Skin epidermis (tissue), 12 donors: ENCODE measurements around the gene SLC39A11.

Experiments used
- H3K27ac ChIP-seq, 21 experiments: fragments of 200-600 bp; sonication (generic) in 11 of 21; one replicate each; pipeline ENCODE4 v1.5.0; 2020; ENCODE audit warnings: mild to moderate bottlenecking in 3 of 21, inconsistent platforms in 2 of 21, moderate library complexity in 2 of 21
- H3K4me3 ChIP-seq, 7 experiments: fragments of 200-600 bp; sonication (generic) in 2 of 7; one replicate each; pipeline ENCODE4 v1.5.0; 2020; ENCODE audit warnings: inconsistent platforms in 2 of 7, mild to moderate bottlenecking in 2 of 7, moderate library complexity in 1 of 7

SLC39A11 gene

GRCh38 chr17:72751746-72752145, 340.7 kb downstream of the SLC39A11 start:
- Histone ChIP-seq H3K27ac (no peak overlapping the region), H3K4me3 (no peak overlapping the region)

- Histone ChIP-seq H3K27ac (no peak overlapping the region), H3K4me3 (no peak overlapping the region)
These were observed 343.3 kb downstream of the SLC39A11 start for GRCh38 chr17:72749119-72749572.

DNA sequence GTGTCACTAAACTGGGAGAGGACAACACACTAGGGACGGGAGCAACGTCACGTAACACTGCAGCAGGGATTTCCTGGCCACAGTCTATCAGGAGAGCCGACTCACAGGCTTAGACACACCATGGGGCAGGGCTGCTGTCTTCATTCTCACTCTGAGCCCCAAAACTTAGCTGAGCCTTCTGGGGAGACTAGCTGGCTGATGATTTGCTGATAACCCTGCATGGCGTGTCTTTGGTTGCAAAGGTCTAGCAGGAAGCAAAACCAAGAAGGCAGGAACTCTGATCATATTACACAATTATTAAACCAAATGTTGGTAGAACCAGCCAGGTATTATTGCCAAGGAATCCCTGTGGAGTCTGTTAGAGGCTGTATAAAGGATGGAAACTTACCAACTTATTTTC, 345.0 kb downstream of the SLC39A11 start:
- H3K4me3 ChIP-seq, result no peak overlapping the region
- H3K27ac ChIP-seq, result no peak overlapping the region

- Histone ChIP-seq H3K4me3 (no peak overlapping the region), H3K27ac (no peak overlapping the region)
These were observed 347.2 kb downstream of the SLC39A11 start for GRCh38 chr17:72745241-72745640.

GRCh38 chr17:72743037-72743467, 349.4 kb downstream of the SLC39A11 start:
- H3K4me3 ChIP-seq, result no peak overlapping the region
- no peak overlapping the region for H3K27ac ChIP-seq

DNA sequence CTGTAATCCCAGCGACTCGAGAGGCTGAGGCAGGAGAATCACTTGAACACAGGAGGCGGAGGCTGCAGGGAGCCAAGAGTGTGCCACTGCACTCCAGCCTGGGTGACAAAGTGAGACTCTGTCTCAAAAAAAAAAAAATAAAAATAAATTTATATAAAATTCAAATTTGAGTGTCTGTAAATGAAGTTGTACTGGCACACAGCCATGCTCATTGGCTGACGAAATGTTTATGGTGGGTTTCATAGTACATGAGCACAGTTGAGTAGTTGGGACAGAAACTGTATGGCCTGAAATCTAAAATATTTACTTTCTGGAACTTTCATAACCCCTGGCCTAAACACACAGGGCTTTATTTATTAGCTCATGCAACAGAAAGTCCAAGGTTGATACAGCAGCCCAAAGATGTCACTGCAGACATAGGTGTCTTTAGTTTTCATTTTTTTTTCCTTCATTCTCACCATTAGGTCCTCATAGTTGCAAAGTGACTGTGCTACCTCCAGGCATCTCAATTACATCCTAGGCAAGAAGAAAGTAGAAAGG, 355.3 kb downstream of the SLC39A11 start:
- Histone ChIP-seq H3K4me3 (no peak overlapping the region), H3K27ac (no peak overlapping the region)

DNA sequence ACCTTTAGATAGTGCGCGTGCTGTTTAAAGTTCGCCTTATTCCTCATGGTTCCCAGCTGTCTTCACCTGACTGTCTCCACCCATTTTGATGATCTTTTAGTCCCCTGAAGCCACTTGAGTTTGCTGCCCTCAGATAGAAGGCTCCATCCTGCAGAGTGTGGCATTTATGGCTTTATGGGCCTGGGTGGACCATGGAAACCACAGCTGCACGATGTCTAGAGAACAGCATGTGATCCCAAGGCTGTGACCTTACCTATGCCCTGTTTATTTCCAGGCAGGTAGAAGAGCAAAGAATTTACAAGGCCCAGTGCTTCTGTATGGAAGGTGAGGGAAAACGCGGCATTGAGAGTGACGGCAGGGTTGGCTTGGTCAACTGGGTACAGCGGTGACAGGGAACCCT, 356.9 kb downstream of the SLC39A11 start:
- Histone ChIP-seq H3K27ac (no peak overlapping the region), H3K4me3 (no peak overlapping the region)

DNA sequence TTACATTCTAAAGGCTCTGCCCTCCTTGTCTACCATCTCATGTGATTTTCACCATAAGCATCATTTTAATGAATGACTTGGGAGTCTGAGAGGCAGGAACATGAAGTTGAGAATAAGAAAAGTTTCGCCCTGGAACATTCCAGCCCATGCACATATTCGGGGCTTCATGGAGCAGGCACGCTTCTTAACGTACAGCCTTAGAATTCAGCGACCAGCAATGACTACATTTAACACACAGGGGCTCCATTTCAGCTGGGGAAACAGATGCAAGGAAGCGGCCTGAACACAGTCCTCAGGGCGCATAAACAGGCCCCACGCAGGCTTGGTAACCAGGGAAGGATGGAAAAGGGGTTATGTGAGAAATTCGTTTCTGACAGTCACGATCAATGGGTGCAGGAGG, 357.4 kb downstream of the SLC39A11 start:
- Histone ChIP-seq H3K4me3 (no peak overlapping the region), H3K27ac (no peak overlapping the region)

DNA sequence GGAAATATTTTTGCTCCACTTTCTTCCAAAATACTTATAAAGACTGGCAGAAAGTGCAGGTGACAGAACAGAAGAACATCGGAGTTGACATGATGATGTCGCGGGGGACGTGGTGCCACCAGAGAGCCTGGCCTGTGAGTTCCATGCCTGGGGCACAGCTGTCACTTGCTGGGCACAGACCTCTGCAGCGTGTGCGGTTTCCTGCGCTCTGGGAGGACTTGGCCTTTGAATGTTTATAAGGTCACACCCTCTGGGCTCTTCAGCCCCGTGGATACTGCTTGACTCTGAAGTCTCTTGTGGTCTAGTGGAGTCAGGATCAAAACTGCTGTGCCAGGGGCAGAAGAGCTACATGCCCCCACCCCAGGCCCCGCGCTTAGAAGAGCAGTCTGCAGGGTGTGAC, 357.9 kb downstream of the SLC39A11 start:
- H3K4me3 ChIP-seq, result no peak overlapping the region
- no peak overlapping the region for H3K27ac ChIP-seq

- no peak overlapping the region for H3K27ac ChIP-seq
These were observed 358.7 kb downstream of the SLC39A11 start for GRCh38 chr17:72733619-72734282.

DNA sequence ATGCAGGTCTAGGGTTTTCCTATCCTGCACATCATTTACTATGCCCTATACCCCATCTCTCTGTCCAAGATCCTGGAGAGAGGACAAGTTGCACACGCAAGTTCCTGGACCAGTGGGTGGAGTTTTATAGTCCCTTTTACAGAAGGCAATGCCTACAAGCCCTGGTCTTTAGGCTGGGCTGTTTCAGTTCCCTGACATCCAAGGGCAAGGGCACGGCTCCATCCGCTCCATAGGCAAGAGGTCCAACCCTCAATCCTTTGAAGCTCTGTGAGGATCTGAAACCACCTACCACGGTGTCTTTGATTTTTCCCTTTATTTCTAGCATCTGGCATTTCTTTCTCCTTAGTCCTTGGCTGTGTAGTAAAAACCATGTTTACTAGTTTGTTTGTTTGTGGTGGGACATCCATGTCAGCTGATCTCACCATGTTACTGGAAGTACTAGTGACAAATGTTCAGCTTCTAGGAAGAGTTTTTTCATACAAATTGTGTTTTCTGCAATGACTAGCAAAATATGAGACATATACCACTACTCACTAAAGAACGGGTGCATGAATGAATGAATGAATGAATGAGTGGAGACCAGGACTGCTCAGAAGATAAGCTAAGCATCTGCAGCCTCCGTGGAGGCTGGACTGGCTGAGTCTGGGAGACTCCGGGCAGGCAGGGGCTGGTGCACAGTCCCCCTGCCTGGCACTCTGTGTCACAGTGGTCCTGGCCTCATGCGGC, 359.4 kb downstream of the SLC39A11 start:
- Histone ChIP-seq H3K4me3 (no peak overlapping the region), H3K27ac (no peak overlapping the region)

More at GRCh38 chr17:72733619-72734282, 358.7 kb downstream of the SLC39A11 start:
- H3K4me3 ChIP-seq, result no peak overlapping the region

DNA sequence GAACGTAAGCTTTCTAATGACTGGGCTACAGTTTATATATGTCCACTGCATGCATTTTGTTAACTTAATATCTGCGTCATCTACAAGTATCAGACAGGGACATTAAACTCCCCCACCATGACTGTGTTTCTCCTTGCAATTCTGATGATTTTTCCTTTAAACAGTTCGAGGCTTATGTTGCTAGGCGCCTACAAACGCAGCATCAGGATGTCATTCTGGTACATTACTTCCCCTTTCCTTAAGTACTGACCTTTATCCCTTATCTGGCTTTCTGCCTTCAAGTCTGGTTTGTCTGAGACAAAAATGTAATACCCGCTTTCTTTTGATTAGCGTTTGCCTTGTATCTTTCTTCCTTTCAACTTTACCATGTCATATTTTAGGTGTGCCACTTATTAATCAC, 362.4 kb downstream of the SLC39A11 start:
- H3K4me3 ChIP-seq, result no peak overlapping the region
- H3K27ac ChIP-seq, result no peak overlapping the region

DNA sequence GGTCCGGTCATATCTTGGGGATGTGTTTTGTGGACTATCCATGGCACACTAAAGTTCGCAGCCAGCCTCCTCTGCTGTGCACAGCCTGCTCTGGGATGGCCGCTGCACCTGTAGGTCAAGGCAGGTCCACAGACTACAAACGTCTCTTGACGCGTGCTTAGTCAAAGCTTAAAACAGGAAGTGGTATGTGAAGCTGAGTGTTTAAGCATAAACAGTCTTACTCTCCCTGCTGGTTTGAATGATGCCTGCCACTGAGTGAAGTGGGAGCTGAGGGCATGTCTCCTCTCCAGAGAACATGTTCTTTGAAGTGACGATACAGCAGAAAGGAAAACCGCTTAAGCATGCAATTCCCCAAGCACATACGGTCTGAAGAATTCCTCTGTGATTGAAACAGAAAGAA, 365.6 kb downstream of the SLC39A11 start:
- Histone ChIP-seq H3K4me3 (no peak overlapping the region), H3K27ac (peak overlapping the region in 10 of 21 experiments; percentile 12 to 72 (median 38))

DNA sequence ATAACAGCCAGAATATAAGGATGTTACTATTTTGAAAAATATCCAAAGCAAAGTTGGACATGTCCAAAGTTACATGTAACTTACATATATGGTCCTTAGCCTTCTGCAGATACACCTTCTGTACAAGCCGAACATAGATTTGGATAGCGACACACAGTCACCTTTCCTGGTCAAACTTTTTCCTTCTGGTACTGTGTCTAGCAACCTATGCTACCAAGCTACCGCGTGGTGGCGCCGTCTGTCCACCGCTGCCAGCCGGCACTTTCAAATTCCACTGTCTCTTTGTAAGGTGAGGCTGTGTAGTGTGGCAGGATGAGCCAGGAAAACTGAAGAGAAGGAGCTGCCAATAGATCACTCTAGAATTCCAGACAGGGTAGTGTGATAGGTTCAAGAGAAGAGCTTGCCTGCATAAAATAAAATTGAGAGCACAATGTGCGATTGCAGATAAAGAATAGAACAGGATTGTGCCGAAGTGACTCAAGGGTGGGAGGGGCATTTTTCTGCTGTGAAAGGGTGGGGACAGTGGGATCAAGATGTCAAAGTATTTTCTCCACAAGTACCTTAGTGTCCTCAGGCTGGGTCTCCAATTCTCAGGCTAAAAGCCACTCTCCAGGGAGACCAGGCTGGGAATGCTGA, 366.9 kb downstream of the SLC39A11 start:
- Histone ChIP-seq H3K4me3 (no peak overlapping the region), H3K27ac (peak overlapping the region in 2 of 21 experiments; percentile 70 to 72)

DNA sequence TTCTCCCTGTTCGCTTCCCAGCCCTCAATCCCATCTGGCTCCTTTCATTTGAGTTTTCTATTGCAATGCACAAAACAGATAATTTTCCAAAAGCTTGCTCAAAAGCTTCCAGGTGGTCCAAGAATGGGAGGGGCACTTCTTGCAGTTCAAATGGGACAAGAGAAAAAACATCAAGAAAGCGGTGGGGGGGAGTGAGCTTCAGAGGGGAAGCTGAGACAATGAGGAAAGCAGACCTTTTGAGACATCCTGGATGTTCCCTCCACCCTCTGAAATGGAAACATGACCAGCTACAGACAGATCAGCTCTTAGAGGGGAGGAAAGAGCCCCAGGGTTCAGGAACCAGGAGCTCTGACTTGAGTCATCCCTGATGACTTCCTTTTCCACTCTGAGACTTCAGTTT, 368.2 kb downstream of the SLC39A11 start:
- Histone ChIP-seq H3K4me3 (no peak overlapping the region), H3K27ac (no peak overlapping the region)

DNA sequence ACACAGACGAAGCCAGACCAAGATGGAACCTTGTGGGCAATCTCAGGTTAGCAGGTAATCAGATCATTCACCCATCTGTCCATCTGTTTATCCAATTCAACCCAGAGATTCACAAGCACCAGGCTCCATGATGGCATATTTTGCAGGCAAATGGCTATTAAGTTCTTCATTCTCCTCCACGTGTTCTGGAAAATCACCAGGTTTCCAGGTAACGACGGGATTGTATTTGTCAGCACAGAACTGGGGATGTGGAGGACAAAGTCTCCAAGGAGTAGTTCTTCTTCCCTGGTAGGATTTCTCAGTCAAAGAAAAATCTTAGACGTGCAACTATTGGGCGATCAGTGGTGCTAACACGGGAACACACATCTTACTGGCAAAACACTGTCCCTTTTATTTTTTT, 368.8 kb downstream of the SLC39A11 start:
- H3K4me3 ChIP-seq, result no peak overlapping the region
- no peak overlapping the region for H3K27ac ChIP-seq

GRCh38 chr17:72720494-72720825, 372.0 kb downstream of the SLC39A11 start:
- no peak overlapping the region for H3K4me3 ChIP-seq
- H3K27ac ChIP-seq, result peak overlapping the region in 1 of 21 experiments; percentile 45

DNA sequence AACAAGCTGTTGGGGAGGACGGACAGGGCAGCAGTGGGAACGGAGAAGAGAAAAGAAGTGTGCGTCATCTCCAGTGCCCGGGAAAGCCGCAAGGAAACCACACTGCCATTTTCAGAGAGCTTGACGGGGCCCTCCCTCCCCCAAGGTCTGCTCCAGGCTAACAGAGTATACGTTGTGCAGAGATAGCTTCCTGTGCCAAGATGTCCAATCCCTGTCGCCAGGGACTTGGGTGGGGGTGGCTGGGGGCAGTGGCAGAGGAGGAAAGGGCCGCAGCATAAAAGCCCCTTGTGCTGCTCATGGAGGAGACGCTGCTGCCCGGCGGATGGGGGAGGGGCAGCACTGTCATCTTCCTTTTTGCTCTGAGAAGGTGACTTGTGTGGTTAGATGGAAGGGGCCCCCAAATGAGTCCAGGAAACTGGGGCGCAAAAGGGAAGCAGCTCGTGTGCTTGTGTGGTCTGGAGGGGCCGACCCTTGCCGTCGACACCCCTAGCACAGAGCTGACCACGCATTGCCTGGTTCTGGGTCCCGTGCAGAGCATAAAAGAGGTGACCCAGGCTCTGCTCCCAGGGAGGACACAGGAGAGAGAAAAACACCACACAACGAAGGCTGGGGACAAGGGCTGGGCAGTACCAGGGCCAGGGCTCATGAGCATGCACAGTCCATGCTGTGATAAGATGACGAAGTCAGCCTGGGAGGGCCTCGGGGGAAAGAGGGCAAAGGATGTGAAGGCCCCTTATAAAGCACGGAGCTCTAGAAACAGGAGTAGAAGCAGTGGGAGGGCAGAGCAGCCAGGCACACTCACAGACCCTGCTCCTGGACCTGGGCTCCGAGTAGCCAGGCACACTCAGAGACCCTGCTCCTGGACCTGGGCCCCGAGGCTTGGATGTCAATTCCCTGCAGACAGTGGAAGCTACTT, 372.7 kb downstream of the SLC39A11 start:
- Histone ChIP-seq H3K4me3 (no peak overlapping the region), H3K27ac (peak overlapping the region in 2 of 21 experiments; percentile 45 to 51)

DNA sequence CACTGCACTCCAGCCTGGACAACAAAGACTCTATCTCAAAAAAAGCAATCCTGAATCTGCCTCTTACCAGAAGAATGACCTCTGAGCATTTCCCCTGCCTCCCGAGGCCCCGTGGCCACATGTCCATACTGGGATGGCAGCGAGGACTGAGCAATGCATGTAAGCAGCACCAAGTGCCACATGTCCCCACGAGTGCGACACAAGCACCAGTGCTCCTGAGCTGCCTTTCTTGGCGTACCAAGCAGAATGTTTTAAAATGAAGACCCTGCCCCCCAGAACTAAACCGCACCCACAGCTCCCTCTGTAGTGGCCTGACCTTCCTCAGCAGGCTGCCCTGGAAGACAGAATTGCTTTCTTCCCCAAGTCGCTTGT, 373.3 kb downstream of the SLC39A11 start:
- no peak overlapping the region for H3K4me3 ChIP-seq

GRCh38 chr17:72717676-72718075, 374.8 kb downstream of the SLC39A11 start:
- Histone ChIP-seq H3K27ac (no peak overlapping the region), H3K4me3 (no peak overlapping the region)

More for the DNA sequence above, 373.3 kb downstream of the SLC39A11 start:
- peak overlapping the region in 2 of 21 experiments; percentile 45 to 51 for H3K27ac ChIP-seq
